HCT116 (cell line): ENCODE measurements around the gene TWIST2.

Experiments
- CEBPB ChIP-seq: IDR thresholded peaks from 2 replicates; pipeline ENCODE4 v1.6.1; 2012; ENCODE audit warnings: low read depth
- EZH2 ChIP-seq: fragments of 200-600 bp; sonication (generic); IDR thresholded peaks from 2 replicates; pipeline ENCODE4 v1.6.1; 2017; ENCODE audit warnings: antibody characterized with exemption, mixed run types
- EZH2phosphoT487 ChIP-seq: fragments of 200-600 bp; IDR thresholded peaks from 2 replicates; pipeline ENCODE4 v1.6.1; 2018; ENCODE audit warnings: antibody characterized with exemption, borderline replicate concordance
- POLR2A ChIP-seq: IDR thresholded peaks from 2 replicates; pipeline ENCODE4 v1.7.0; 2011; ENCODE audit warnings: borderline replicate concordance; ENCODE audit not compliant: insufficient read depth, insufficient read length; ENCODE audit errors: extremely low read depth
- POLR2AphosphoS5 ChIP-seq: IDR thresholded peaks from 2 replicates; pipeline ENCODE4 v1.6.1; 2011; ENCODE audit warnings: mild to moderate bottlenecking, low read depth, low read length, moderate library complexity
- RAD21 ChIP-seq: IDR thresholded peaks from 2 replicates; pipeline ENCODE4 v1.6.1; 2012; ENCODE audit warnings: low read depth, mild to moderate bottlenecking
- REST ChIP-seq: IDR thresholded peaks from 2 replicates; pipeline ENCODE4 v1.6.1; 2012; ENCODE audit warnings: low read depth
- SIN3A ChIP-seq: IDR thresholded peaks from 2 replicates; pipeline ENCODE4 v1.6.1; 2012; ENCODE audit warnings: low read depth
- SP1 ChIP-seq: IDR thresholded peaks from 2 replicates; pipeline ENCODE4 v1.6.1; 2012; ENCODE audit warnings: low read depth
- ZBTB33 ChIP-seq: IDR thresholded peaks from 2 replicates; pipeline ENCODE4 v1.6.1; 2011; ENCODE audit warnings: mild to moderate bottlenecking, low read length, moderate library complexity; ENCODE audit not compliant: insufficient replicate concordance; ENCODE audit errors: extremely low read depth
- ZFX ChIP-seq: fragments of 450-650 bp; IDR thresholded peaks from 2 replicates; pipeline ENCODE4 v1.6.1; 2017
- TF ChIP-seq, protein P1 (sequence below), 3 experiments: fragments of 200-600 bp in 1 of 3; sonication (generic) in 1 of 3; IDR thresholded peaks in 2 of 3; conservative IDR thresholded peaks in 1 of 3; 2 replicates each; pipeline ENCODE4 v1.5.1; 2012 to 2017; ENCODE audit warnings: low read depth in 2 of 3, low read length in 2 of 3, antibody characterized with exemption in 1 of 3, borderline replicate concordance in 1 of 3, control low read depth in 1 of 3, mild to moderate bottlenecking in 1 of 3, mixed read lengths in 1 of 3, mixed run types in 1 of 3, moderate library complexity in 1 of 3; ENCODE audit not compliant: insufficient read depth in 1 of 3
- TF ChIP-seq, protein P2 (sequence below): IDR thresholded peaks from 2 replicates; pipeline ENCODE4 v1.6.1; 2012

- TF ChIP-seq, protein P1, sequence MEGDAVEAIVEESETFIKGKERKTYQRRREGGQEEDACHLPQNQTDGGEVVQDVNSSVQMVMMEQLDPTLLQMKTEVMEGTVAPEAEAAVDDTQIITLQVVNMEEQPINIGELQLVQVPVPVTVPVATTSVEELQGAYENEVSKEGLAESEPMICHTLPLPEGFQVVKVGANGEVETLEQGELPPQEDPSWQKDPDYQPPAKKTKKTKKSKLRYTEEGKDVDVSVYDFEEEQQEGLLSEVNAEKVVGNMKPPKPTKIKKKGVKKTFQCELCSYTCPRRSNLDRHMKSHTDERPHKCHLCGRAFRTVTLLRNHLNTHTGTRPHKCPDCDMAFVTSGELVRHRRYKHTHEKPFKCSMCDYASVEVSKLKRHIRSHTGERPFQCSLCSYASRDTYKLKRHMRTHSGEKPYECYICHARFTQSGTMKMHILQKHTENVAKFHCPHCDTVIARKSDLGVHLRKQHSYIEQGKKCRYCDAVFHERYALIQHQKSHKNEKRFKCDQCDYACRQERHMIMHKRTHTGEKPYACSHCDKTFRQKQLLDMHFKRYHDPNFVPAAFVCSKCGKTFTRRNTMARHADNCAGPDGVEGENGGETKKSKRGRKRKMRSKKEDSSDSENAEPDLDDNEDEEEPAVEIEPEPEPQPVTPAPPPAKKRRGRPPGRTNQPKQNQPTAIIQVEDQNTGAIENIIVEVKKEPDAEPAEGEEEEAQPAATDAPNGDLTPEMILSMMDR (IDR thresholded peaks at IDR 0.05 in 2 of 3, conservative IDR thresholded peaks at IDR 0.05 in 1 of 3; ENCODE audit: borderline replicate concordance in 1 of 3, insufficient read depth in 1 of 3, low read depth in 2 of 3, low read length in 2 of 3) = no peak
- no peak for TF ChIP-seq REST
- TF ChIP-seq POLR2AphosphoS5 = no peak
- TF ChIP-seq EZH2 = no peak
- TF ChIP-seq POLR2A = no peak
- no peak for TF ChIP-seq RAD21
- no peak for TF ChIP-seq ZBTB33
- TF ChIP-seq SIN3A = no peak
- TF ChIP-seq EZH2phosphoT487 = no peak
- TF ChIP-seq, protein P2, sequence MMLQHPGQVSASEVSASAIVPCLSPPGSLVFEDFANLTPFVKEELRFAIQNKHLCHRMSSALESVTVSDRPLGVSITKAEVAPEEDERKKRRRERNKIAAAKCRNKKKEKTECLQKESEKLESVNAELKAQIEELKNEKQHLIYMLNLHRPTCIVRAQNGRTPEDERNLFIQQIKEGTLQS = no peak
- no peak for TF ChIP-seq ZFX
- no peak for TF ChIP-seq SP1
- TF ChIP-seq CEBPB = no peak
Observed at GRCh38 chr2:238845583-238846377, 2.1 kb upstream of the TWIST2 start.
